PFSK-1 (cell line): ENCODE results near the gene CDK11A.

Experiments
- FOXP2 ChIP-seq: optimal IDR thresholded peaks from 2 replicates; pipeline ENCODE3; 2011; ENCODE audit warnings: borderline replicate concordance, control low read depth, inconsistent platforms; ENCODE audit not compliant: insufficient read depth; ENCODE audit errors: extremely low read length, extremely low read depth
- POLR2AphosphoS5 ChIP-seq: IDR thresholded peaks from 2 replicates; pipeline ENCODE4 v1.6.1; 2012; ENCODE audit warnings: low read depth, mild to moderate bottlenecking, control low read depth, low read length, moderate library complexity
- REST ChIP-seq, 2 experiments: IDR thresholded peaks; 2 replicates each; pipeline versions ENCODE4 v1.6.1 to v1.8.0; 2011 to 2012; ENCODE audit warnings: low read depth in 2 of 2, low read length in 2 of 2, control low read depth in 1 of 2, inconsistent platforms in 1 of 2, mild to moderate bottlenecking in 1 of 2, moderate library complexity in 1 of 2; ENCODE audit not compliant: insufficient read depth in 1 of 2
- SIN3A ChIP-seq: IDR thresholded peaks from 2 replicates; pipeline ENCODE4 v1.6.1; 2012; ENCODE audit warnings: mild to moderate bottlenecking, low read length, moderate library complexity, borderline replicate concordance; ENCODE audit not compliant: insufficient read depth
- TAF1 ChIP-seq: IDR thresholded peaks from 2 replicates; pipeline ENCODE4 v1.6.1; 2012; ENCODE audit warnings: low read length, control low read depth, borderline replicate concordance; ENCODE audit not compliant: insufficient read depth

The CDK11A gene

GRCh38 chr1:1672181-1672965 lies 51.8 kb downstream of the CDK11A start:
- TF ChIP-seq FOXP2 (no peak), SIN3A (no peak), REST (IDR thresholded peaks at IDR 0.05; ENCODE audit: insufficient read depth in 1 of 2, low read depth in 2 of 2, low read length in 2 of 2) (no peak), POLR2AphosphoS5 (no peak)

GRCh38 chr1:1671365-1672119 lies 52.6 kb downstream of the CDK11A start:
- TF ChIP-seq SIN3A (no peak), REST (IDR thresholded peaks at IDR 0.05; ENCODE audit: insufficient read depth in 1 of 2, low read depth in 2 of 2, low read length in 2 of 2) (no peak), POLR2AphosphoS5 (no peak), TAF1 (no peak), FOXP2 (no peak)

- TF ChIP-seq SIN3A, result no peak
- no peak for TF ChIP-seq POLR2AphosphoS5
- TF ChIP-seq TAF1, result no peak
- no peak for TF ChIP-seq FOXP2
- no peak for TF ChIP-seq REST (IDR thresholded peaks at IDR 0.05; ENCODE audit: insufficient read depth in 1 of 2, low read depth in 2 of 2, low read length in 2 of 2)
These were observed 53.3 kb downstream of the CDK11A start for GRCh38 chr1:1670866-1671265.

- TF ChIP-seq FOXP2 (no peak), POLR2AphosphoS5 (no peak), TAF1 (no peak), SIN3A (no peak), REST (IDR thresholded peaks at IDR 0.05; ENCODE audit: insufficient read depth in 1 of 2, low read depth in 2 of 2, low read length in 2 of 2) (no peak)
These were observed 54.4 kb downstream of the CDK11A start for GRCh38 chr1:1669468-1670440.
